ENCODE results near the gene SMG9. TPM values are rescaled to one million over a fixed set of nuclear protein-coding genes. Genes with fewer than 3 reads are reported as not detected.

SMG9 gene
- total and polyA plus RNA-seq, 2 of the 13 experiments (the other 11 are each of a cell fraction or from before 2014, with no cell fraction given): 16.1 to 18.7 TPM

DNA sequence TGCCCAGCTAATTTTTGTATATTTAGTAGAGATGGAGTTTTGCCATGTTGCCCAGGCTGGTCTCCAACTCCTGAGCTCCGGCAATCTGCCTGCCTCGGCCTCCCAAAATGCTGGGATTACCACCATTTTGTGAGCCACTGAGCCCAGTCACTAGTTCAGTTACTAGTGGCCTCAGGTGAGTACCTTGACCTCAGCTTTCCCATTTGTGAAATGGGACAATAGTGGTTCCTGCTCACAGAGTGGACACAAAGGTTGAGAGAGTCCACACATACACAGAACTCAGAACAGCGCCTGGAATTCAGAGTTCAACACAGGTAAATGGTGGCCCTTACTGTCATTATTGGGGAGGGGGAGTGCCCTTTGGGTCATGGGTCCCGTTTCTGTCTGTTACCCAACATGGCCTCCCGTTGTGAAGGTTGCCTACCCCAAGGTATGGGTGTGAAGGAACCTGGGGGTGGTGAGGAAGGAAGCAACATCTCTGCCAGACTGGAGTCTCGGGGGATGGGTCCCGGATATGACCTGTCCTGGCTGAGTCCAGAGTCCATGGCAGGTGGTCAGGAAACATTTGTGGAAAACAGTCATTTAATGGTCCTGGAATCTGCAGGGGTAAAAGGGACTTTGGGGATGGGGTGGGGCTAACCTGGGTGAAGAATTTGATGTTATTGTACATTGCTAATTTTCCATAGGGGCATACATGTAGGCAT lies 50.6 kb downstream of the SMG9 start (continued):
- TF ChIP-seq HCFC1 (IDR thresholded peaks at IDR 0.05; ENCODE audit: low read depth, low read length) (no peak), CHD4 (IDR thresholded peaks at IDR 0.05; ENCODE audit: borderline replicate concordance, low read length) (peak; percentile 57; the same call in 1 of the 2 replicates), CBX5 (CRISPR knock-in tag; IDR thresholded peaks at IDR 0.05; ENCODE audit: borderline replicate concordance) (no peak), KLF12 (CRISPR knock-in tag; IDR thresholded peaks at IDR 0.05; ENCODE audit: borderline replicate concordance) (no peak), E2F1 (CRISPR knock-in tag; IDR thresholded peaks at IDR 0.05) (no peak), ZNF431 (CRISPR knock-in tag; IDR thresholded peaks at IDR 0.05; ENCODE audit: borderline replicate concordance, low read depth) (no peak), DRAP1 (CRISPR knock-in tag; IDR thresholded peaks at IDR 0.05) (0 out of 2 replicates have a peak, but pooled peaks have one; percentile 17), DR1 (CRISPR knock-in tag; IDR thresholded peaks at IDR 0.05) (no peak), EED (CRISPR knock-in tag; IDR thresholded peaks at IDR 0.05) (no peak), IRX3 (CRISPR knock-in tag; IDR thresholded peaks at IDR 0.05; ENCODE audit: borderline replicate concordance, low read depth) (no peak), ZFP62 (CRISPR knock-in tag; IDR thresholded peaks at IDR 0.05) (no peak), MXI1 (IDR thresholded peaks at IDR 0.05; ENCODE audit: borderline replicate concordance, low read depth, low read length) (no peak), KDM4B (CRISPR knock-in tag; IDR thresholded peaks at IDR 0.05) (no peak), HNRNPH1 (optimal IDR thresholded peaks at IDR 0.05; ENCODE audit: low read depth, low read length) (no peak), ZNF570 (CRISPR knock-in tag; IDR thresholded peaks at IDR 0.05; ENCODE audit: borderline replicate concordance) (no peak), ELF4 (CRISPR knock-in tag; IDR thresholded peaks at IDR 0.05; ENCODE audit: borderline replicate concordance) (no peak), HMG20B (CRISPR knock-in tag; conservative IDR thresholded peaks at IDR 0.05) (no peak), CEBPG (CRISPR knock-in tag; IDR thresholded peaks at IDR 0.05) (no peak), GATAD1 (CRISPR knock-in tag; IDR thresholded peaks at IDR 0.05) (no peak; the same call in 1 of the 2 replicates), TCF7 (IDR thresholded peaks at IDR 0.05; ENCODE audit: low read depth) (no peak), ZNF468 (CRISPR knock-in tag; IDR thresholded peaks at IDR 0.05) (no peak)
- TF ChIP-seq, protein P1, sequence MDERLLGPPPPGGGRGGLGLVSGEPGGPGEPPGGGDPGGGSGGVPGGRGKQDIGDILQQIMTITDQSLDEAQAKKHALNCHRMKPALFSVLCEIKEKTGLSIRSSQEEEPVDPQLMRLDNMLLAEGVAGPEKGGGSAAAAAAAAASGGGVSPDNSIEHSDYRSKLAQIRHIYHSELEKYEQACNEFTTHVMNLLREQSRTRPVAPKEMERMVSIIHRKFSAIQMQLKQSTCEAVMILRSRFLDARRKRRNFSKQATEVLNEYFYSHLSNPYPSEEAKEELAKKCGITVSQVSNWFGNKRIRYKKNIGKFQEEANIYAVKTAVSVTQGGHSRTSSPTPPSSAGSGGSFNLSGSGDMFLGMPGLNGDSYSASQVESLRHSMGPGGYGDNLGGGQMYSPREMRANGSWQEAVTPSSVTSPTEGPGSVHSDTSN (CRISPR knock-in tag; IDR thresholded peaks at IDR 0.05): no peak
- TF ChIP-seq, protein P2, sequence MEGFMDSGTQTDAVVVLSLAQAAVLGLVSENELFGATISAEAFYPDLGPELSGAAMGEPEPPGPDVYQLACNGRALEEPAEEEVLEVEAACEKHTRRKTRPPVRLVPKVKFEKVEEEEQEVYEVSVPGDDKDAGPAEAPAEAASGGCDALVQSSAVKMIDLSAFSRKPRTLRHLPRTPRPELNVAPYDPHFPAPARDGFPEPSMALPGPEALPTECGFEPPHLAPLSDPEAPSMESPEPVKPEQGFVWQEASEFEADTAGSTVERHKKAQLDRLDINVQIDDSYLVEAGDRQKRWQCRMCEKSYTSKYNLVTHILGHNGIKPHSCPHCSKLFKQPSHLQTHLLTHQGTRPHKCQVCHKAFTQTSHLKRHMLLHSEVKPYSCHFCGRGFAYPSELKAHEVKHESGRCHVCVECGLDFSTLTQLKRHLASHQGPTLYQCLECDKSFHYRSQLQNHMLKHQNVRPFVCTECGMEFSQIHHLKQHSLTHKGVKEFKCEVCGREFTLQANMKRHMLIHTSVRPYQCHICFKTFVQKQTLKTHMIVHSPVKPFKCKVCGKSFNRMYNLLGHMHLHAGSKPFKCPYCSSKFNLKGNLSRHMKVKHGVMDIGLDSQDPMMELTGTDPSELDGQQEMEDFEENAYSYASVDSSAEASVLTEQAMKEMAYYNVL (CRISPR knock-in tag; IDR thresholded peaks at IDR 0.05; ENCODE audit: borderline replicate concordance): no peak
- TF ChIP-seq, protein P3, sequence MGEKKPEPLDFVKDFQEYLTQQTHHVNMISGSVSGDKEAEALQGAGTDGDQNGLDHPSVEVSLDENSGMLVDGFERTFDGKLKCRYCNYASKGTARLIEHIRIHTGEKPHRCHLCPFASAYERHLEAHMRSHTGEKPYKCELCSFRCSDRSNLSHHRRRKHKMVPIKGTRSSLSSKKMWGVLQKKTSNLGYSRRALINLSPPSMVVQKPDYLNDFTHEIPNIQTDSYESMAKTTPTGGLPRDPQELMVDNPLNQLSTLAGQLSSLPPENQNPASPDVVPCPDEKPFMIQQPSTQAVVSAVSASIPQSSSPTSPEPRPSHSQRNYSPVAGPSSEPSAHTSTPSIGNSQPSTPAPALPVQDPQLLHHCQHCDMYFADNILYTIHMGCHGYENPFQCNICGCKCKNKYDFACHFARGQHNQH (CRISPR knock-in tag; IDR thresholded peaks at IDR 0.05): 0 out of 2 replicates have a peak, but pooled peaks have one; percentile 21

All from HepG2 (cell line).